Spleen (tissue), 11 donors: ENCODE measurements around the gene AKAP5. TPM values are rescaled to one million over a fixed set of nuclear protein-coding genes. Genes with fewer than 3 reads are reported as not detected.

Experiments
- DNase-seq: peaks from one replicate; pipeline ENCODE4 v3.0.0-alpha.2; 2020
- H3K27ac ChIP-seq, 8 donors: fragments of 200-600 bp; sonication (generic) in 7 of 8; 1 replicate in 4 of 8; 2 replicates in 4 of 8; pipeline versions ENCODE4 v1.5.0 to v1.8.0; 2016 to 2021; ENCODE audit warnings: inconsistent platforms in 4 of 8, mild to moderate bottlenecking in 4 of 8, moderate library complexity in 1 of 8
- H3K27me3 ChIP-seq, 7 donors: fragments of 200-600 bp; sonication (generic) in 6 of 7; replicated peaks in 1 of 7; 1 replicate in 4 of 7; 2 replicates in 3 of 7; pipeline versions ENCODE4 v1.5.0 to v1.8.0; 2016 to 2021; ENCODE audit warnings: inconsistent platforms in 3 of 7, mild to moderate bottlenecking in 1 of 7
- H3K36me3 ChIP-seq, 6 donors: fragments of 200-600 bp; sonication (generic) in 5 of 6; 1 replicate in 4 of 6; 2 replicates in 2 of 6; pipeline versions ENCODE4 v1.5.0 to v1.8.0; 2016 to 2021; ENCODE audit warnings: inconsistent platforms in 2 of 6
- H3K4me1 ChIP-seq, 6 donors: fragments of 200-600 bp; sonication (generic) in 5 of 6; 1 replicate in 3 of 6; 2 replicates in 3 of 6; pipeline versions ENCODE4 v1.5.0 to v1.8.0; 2016 to 2021; ENCODE audit warnings: inconsistent platforms in 3 of 6
- H3K4me3 ChIP-seq, 8 donors: fragments of 200-600 bp; sonication (generic) in 7 of 8; 1 replicate in 4 of 8; 2 replicates in 4 of 8; pipeline versions ENCODE4 v1.5.0 to v1.8.0; 2016 to 2021; ENCODE audit warnings: inconsistent platforms in 4 of 8, mild to moderate bottlenecking in 4 of 8, moderate library complexity in 2 of 8
- H3K9me3 ChIP-seq, 8 donors: fragments of 200-600 bp; sonication (generic) in 7 of 8; 1 replicate in 4 of 8; 2 replicates in 4 of 8; pipeline versions ENCODE4 v1.5.0 to v1.8.0; 2016 to 2021; ENCODE audit warnings: inconsistent platforms in 4 of 8
- CTCF ChIP-seq, 11 experiments: fragments of 200-600 bp in 7 of 11; fragments of 450-650 bp in 4 of 11; sonication (generic) in 4 of 11; IDR thresholded peaks in 8 of 11; conservative IDR thresholded peaks in 3 of 11; 1 replicate in 7 of 11; 2 replicates in 4 of 11; pipeline versions ENCODE4 v1.4.0 to v1.8.0; 2016 to 2021; ENCODE audit warnings: antibody characterized with exemption in 11 of 11, inconsistent platforms in 4 of 11, mild to moderate bottlenecking in 1 of 11
- POLR2A ChIP-seq, 3 donors: fragments of 450-650 bp; IDR thresholded peaks; one replicate each; pipeline ENCODE4 v1.5.1; 2017; ENCODE audit warnings: antibody characterized with exemption in 3 of 3, mild to moderate bottlenecking in 1 of 3
- POLR2AphosphoS5 ChIP-seq, 3 donors: sonication (generic); formaldehyde crosslinking; IDR thresholded peaks; one replicate each; pipeline ENCODE4 v1.5.1; 2017; ENCODE audit warnings: antibody characterized with exemption in 3 of 3
- WGBS, 5 donors: extraction: QIAGEN DNeasy Blood & Tissue Kit in 3 of 5; methylation state at CpG; one replicate each; pipeline versions ENCODE4 v1.1.5 to v1.1.7; 2013 to 2018; 5-methylcytosine and 5-hydroxymethylcytosine counted together
- intact Hi-C: fragments of 100-400 bp; cut with DNase I; formaldehyde crosslinking; loops from one replicate; pipeline ENCODE4 v1.15.0; 2023; ENCODE audit warnings: low total_unique reads
- polyA plus RNA-seq, 3 donors: library from polyadenylated mRNA; stranded (reverse); fragments of 200-250 nt; gene quantifications; one replicate each; pipeline ENCODE4 v1.2.1, GENCODE V29; 2013
- total RNA-seq, 7 donors: library from RNA; depleted of rRNA in 3 of 7; stranded (reverse); fragments of >200 nt in 3 of 7; fragmentation: NEBNext Ultra II Directional in 4 of 7; extraction: Animal tissue kit (Norgen Biotek cat#: 25700) in 4 of 7; gene quantifications; one replicate each; pipeline versions ENCODE4 v1.1.0 to v1.2.1, GENCODE V29; 2016 to 2021
- donor health status: healthy with polysubstance abuse.
- donor health status: DM: no; HTN: no; CAD: no; lungs with moderate emphysema.
- donor health status: DM: no; HTN: no; CAD: no.
- donor health status: Bipolar disorder and iron deficiency.
- donor health status: healthy.
- donor health status: DM: no; HTN: no; CAD: no.
- donor health status: DM: yes; HTN: yes; CAD: no.

AKAP5 gene
- total and polyA plus RNA-seq, 10 donors, result 0.39 to 3.7 (median 1.3) TPM

GRCh38 chr14:64474041-64474440 lies 8.7 kb downstream of the AKAP5 start:
- WGBS, 5 donors, result 65 to 79% (median 73%) methylated on average over 2 of the region's 2 CpGs
- Histone ChIP-seq H3K27me3 (no peaks in the 10 kb centered on the region), H3K36me3 (peaks cover 0 to 9% (median 0%) of the 10 kb centered on the region in 6 donors), H3K9me3 (no peaks in the 10 kb centered on the region), H3K4me1 (peaks cover 0 to 4% (median 0%) of the 10 kb centered on the region in 6 donors), H3K4me3 (no peak overlapping the region), H3K27ac (no peak overlapping the region)
- DNase-seq, result no peak
- no peak for TF ChIP-seq POLR2AphosphoS5 (IDR thresholded peaks at IDR 0.05)
- intact Hi-C loops, result loop anchor here (10.0 kb wide), 1 partner anchor 129 kb away; no protein-coding TSS in a partner anchor

GRCh38 chr14:64474698-64475097 lies 9.4 kb downstream of the AKAP5 start:
- H3K9me3 ChIP-seq, result no peaks in the 10 kb centered on the region
- intact Hi-C loops, result loop anchor here (5.0 to 10.0 kb wide), 2 partner anchors 42 to 130 kb away; no protein-coding TSS in a partner anchor
- H3K27ac ChIP-seq, result no peak overlapping the region
- DNase-seq, result no peak
- 65 to 96% (median 83%) methylated on average over 4 of the region's 4 CpGs for WGBS, 5 donors
- TF ChIP-seq CTCF (IDR thresholded peaks at IDR 0.05 in 8 of 11, conservative IDR thresholded peaks at IDR 0.05 in 3 of 11) (no peak), POLR2AphosphoS5 (IDR thresholded peaks at IDR 0.05) (no peak), POLR2A (IDR thresholded peaks at IDR 0.05) (no peak)
- no peak overlapping the region for H3K4me3 ChIP-seq
- peaks cover 0 to 14% (median under 1%) of the 10 kb centered on the region in 6 donors for H3K36me3 ChIP-seq
- no peaks in the 10 kb centered on the region for H3K27me3 ChIP-seq
- H3K4me1 ChIP-seq, result peaks cover 0 to 4% (median 0%) of the 10 kb centered on the region in 6 donors

- intact Hi-C loops, result loop anchor here (5.0 to 10.0 kb wide), 2 partner anchors 43 to 131 kb away; no protein-coding TSS in a partner anchor
- Histone ChIP-seq H3K27ac (no peak overlapping the region), H3K4me1 (peaks cover 0 to 4% (median 0%) of the 10 kb centered on the region in 6 donors), H3K9me3 (no peaks in the 10 kb centered on the region), H3K36me3 (peaks cover 0 to 23% (median 2%) of the 10 kb centered on the region in 6 donors), H3K4me3 (no peak overlapping the region), H3K27me3 (no peaks in the 10 kb centered on the region)
- 90 to 91% (median 90%) methylated on average over 8 of the region's 8 CpGs for WGBS, 5 donors
- TF ChIP-seq POLR2AphosphoS5 (IDR thresholded peaks at IDR 0.05) (no peak), POLR2A (IDR thresholded peaks at IDR 0.05) (no peak), CTCF (IDR thresholded peaks at IDR 0.05 in 8 of 11, conservative IDR thresholded peaks at IDR 0.05 in 3 of 11) (no peak)
- no peak for DNase-seq
Measured at GRCh38 chr14:64475585-64476273, 10.4 kb downstream of the AKAP5 start.

GRCh38 chr14:64476438-64476837 lies 11.1 kb downstream of the AKAP5 start:
- TF ChIP-seq POLR2AphosphoS5 (IDR thresholded peaks at IDR 0.05) (no peak), POLR2A (IDR thresholded peaks at IDR 0.05) (no peak), CTCF (IDR thresholded peaks at IDR 0.05 in 8 of 11, conservative IDR thresholded peaks at IDR 0.05 in 3 of 11) (no peak)
- no peak for DNase-seq
- peaks cover 0 to 30% (median 2%) of the 10 kb centered on the region in 6 donors for H3K36me3 ChIP-seq
- no peaks in the 10 kb centered on the region for H3K27me3 ChIP-seq
- WGBS, 5 donors, result 93 to 98% (median 94%) methylated on average over 8 of the region's 8 CpGs
- no peak overlapping the region for H3K27ac ChIP-seq
- H3K9me3 ChIP-seq, result no peaks in the 10 kb centered on the region
- peaks cover 0 to 4% (median 0%) of the 10 kb centered on the region in 6 donors for H3K4me1 ChIP-seq
- intact Hi-C loops, result loop anchor here (5.0 to 10.0 kb wide), 2 partner anchors 44 to 132 kb away; no protein-coding TSS in a partner anchor
- no peak overlapping the region for H3K4me3 ChIP-seq
